Activated gamma-delta T cell (primary cell): ENCODE data around the gene F2.
"Not testable (repeated sequence)": the region's sequence is repeated elsewhere in the genome, so short reads cannot be mapped to it uniquely, and the experiment has no call there.

Source experiments
- DNase-seq: peaks from one replicate; lab custom pipeline; 2025; lab: John Stamatoyannopoulos, UW

The F2 gene

GRCh38 chr11:46686886-46687795, 31.9 kb upstream of the F2 start:
- DNase-seq, result no peak

- DNase-seq, result no peak
Observed at GRCh38 chr11:46690702-46691101, 28.3 kb upstream of the F2 start.

GRCh38 chr11:46692450-46692849, 26.6 kb upstream of the F2 start:
- DNase-seq, result no peak

- no peak for DNase-seq
Observed at GRCh38 chr11:46693597-46694012, 25.4 kb upstream of the F2 start.

- DNase-seq, result no peak
Observed at GRCh38 chr11:46694072-46694471, 24.9 kb upstream of the F2 start.

- DNase-seq, result no peak
Observed at GRCh38 chr11:46694607-46695006, 24.4 kb upstream of the F2 start.

GRCh38 chr11:46695345-46696211, 23.4 kb upstream of the F2 start:
- no peak for DNase-seq

- DNase-seq, result no peak
Observed at GRCh38 chr11:46696212-46696558, 22.8 kb upstream of the F2 start.

GRCh38 chr11:46697303-46697702, 21.7 kb upstream of the F2 start:
- no peak for DNase-seq

- DNase-seq, result no peak
Observed at GRCh38 chr11:46697723-46698122, 21.3 kb upstream of the F2 start.

GRCh38 chr11:46698597-46698996, 20.4 kb upstream of the F2 start:
- DNase-seq, result no peak

- peak; percentile 78 for DNase-seq
Observed at GRCh38 chr11:46700241-46701077, 18.6 kb upstream of the F2 start, which contains the start of the genes ARHGAP1 and ZNF408. Gene ARHGAP1, minus strand, starts transcription at chr11:46700619. Its CDS starts 4,512 bp downstream, at chr11:46696107. Gene ZNF408, plus strand, starts transcription at chr11:46701031. Its CDS starts 17 bp downstream, at chr11:46701048.

- DNase-seq, result no peak
Observed at GRCh38 chr11:46701078-46701654, 17.8 kb upstream of the F2 start.

GRCh38 chr11:46705070-46705688, 13.8 kb upstream of the F2 start:
- no peak for DNase-seq

- no peak for DNase-seq
Observed at GRCh38 chr11:46706886-46707285, 12.1 kb upstream of the F2 start.

GRCh38 chr11:46709351-46709750, 9.7 kb upstream of the F2 start:
- DNase-seq, result not testable (repeated sequence)

- DNase-seq, result no peak
Observed at GRCh38 chr11:46710821-46711269, 8.2 kb upstream of the F2 start.

GRCh38 chr11:46711303-46711702, 7.7 kb upstream of the F2 start:
- no peak for DNase-seq

- no peak for DNase-seq
Observed at GRCh38 chr11:46712874-46713576, 6.0 kb upstream of the F2 start.

GRCh38 chr11:46717825-46718154, 1.2 kb upstream of the F2 start:
- not testable (repeated sequence) for DNase-seq
